Endometrial microvascular endothelial cells (primary cell): ENCODE data around the gene IGF2BP1. TPM values are rescaled to one million over a fixed set of nuclear protein-coding genes. Genes with fewer than 3 reads are reported as not detected.
"Not testable (repeated sequence)": the region's sequence is repeated elsewhere in the genome, so short reads cannot be mapped to it uniquely, and the experiment has no call there.

ENCODE experiments used
- in situ Hi-C: cut with HindIII; loops from 2 replicates; pipeline ENCODE4 v1.10.0; 2017; ENCODE audit warnings: low sequenced_read_pairs, low pct_unique_long_range_greater_than_20kb; ENCODE audit errors: inconsistent ontology term
- total RNA-seq: library from RNA; depleted of rRNA; stranded (reverse); fragments of >200 nt; gene quantifications from one replicate; pipeline ENCODE4 v1.2.3, GENCODE V29; 2015; ENCODE audit errors: inconsistent ontology term

Gene IGF2BP1
- total RNA-seq, 1 donor from 2014 or later, result 0.09 TPM

- in situ Hi-C loops, result no loop called here
Observed at GRCh38 chr17:48994549-48995303, 2.5 kb upstream of the IGF2BP1 start.

GRCh38 chr17:48995304-48995973 is 1.7 kb upstream of the IGF2BP1 start:
- in situ Hi-C loops, result no loop called here

GRCh38 chr17:48995974-48996721 is 1.0 kb upstream of the IGF2BP1 start:
- in situ Hi-C loops, result no loop called here

- in situ Hi-C loops, result no loop called here
Observed at GRCh38 chr17:48996722-48997102, 473 bp upstream of the IGF2BP1 start.

GRCh38 chr17:48997827-48998586 is 822 bp downstream of the IGF2BP1 start:
- in situ Hi-C loops, result no loop called here

- in situ Hi-C loops, result no loop called here
Observed at GRCh38 chr17:48998587-48999440, 1.6 kb downstream of the IGF2BP1 start.

GRCh38 chr17:49000943-49001342 is 3.8 kb downstream of the IGF2BP1 start:
- in situ Hi-C loops, result no loop called here

- in situ Hi-C loops, result no loop called here
Observed at GRCh38 chr17:49001671-49002070, 4.5 kb downstream of the IGF2BP1 start.

- in situ Hi-C loops, result no loop called here
Observed at GRCh38 chr17:49002331-49002730, 5.1 kb downstream of the IGF2BP1 start.

- in situ Hi-C loops, result no loop called here
Observed at GRCh38 chr17:49002766-49003165, 5.6 kb downstream of the IGF2BP1 start.

- in situ Hi-C loops, result no loop called here
Observed at GRCh38 chr17:49003557-49004511, 6.6 kb downstream of the IGF2BP1 start.

- in situ Hi-C loops, result no loop called here
Observed at GRCh38 chr17:49005140-49005539, 8.0 kb downstream of the IGF2BP1 start.

- in situ Hi-C loops, result not testable (repeated sequence)
Observed at GRCh38 chr17:49008908-49009307, 11.7 kb downstream of the IGF2BP1 start.

GRCh38 chr17:49012769-49013255 is 15.6 kb downstream of the IGF2BP1 start:
- in situ Hi-C loops, result no loop called here

GRCh38 chr17:49013311-49014213 is 16.4 kb downstream of the IGF2BP1 start:
- in situ Hi-C loops, result no loop called here
